ENCODE measurements around the gene SLAMF1. TPM values are rescaled to one million over a fixed set of nuclear protein-coding genes. Genes with fewer than 3 reads are reported as not detected.
A peak's percentile ranks its signal among the peaks of the same experiment; 100 is the strongest.
"Not testable (repeated sequence)": the region's sequence is repeated elsewhere in the genome, so short reads cannot be mapped to it uniquely, and the experiment has no call there.

The SLAMF1 gene
- total and polyA plus RNA-seq, 11 donors = 0.14 to 4.3 (median 0.60) TPM; not detected in 5

DNA sequence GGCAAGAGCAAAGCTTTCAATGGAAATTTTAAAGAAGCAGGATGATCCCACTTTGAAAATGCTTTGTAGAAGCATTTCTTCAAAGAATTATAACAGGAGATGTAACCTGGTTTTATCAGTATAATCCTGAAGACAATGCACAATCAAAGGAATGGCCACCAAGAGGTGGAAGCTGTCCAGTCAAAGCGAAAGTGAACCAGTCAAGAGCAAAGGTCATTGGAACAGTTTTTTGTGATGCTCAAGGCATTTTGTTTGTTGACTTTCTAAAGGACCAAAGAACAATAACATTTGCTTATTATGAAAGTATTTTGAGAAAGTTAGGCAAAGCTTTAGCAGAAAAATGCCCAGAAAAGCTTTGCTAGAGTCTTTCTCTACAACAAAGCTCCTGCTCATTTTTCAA, 62.1 kb downstream of the SLAMF1 start:
- Histone ChIP-seq H3K4me1 (peaks cover 0 to 19% (median 0%) of the 10 kb centered on the region in 12 donors), H3K9me3 (peaks cover 0 to 12% (median 0%) of the 10 kb centered on the region in 12 donors), H3K4me3 (no peak overlapping the region), H3K36me3 (no peaks in the 10 kb centered on the region), H3K27me3 (no peaks in the 10 kb centered on the region), H3K27ac (no peak overlapping the region)
- WGBS, 4 donors = 82 to 88% (median 86%) methylated on average over 1 of the region's 1 CpG
- no peak for ATAC-seq
- no peak for TF ChIP-seq POLR2A (IDR thresholded peaks at IDR 0.05)
- TF ChIP-seq, protein P1, sequence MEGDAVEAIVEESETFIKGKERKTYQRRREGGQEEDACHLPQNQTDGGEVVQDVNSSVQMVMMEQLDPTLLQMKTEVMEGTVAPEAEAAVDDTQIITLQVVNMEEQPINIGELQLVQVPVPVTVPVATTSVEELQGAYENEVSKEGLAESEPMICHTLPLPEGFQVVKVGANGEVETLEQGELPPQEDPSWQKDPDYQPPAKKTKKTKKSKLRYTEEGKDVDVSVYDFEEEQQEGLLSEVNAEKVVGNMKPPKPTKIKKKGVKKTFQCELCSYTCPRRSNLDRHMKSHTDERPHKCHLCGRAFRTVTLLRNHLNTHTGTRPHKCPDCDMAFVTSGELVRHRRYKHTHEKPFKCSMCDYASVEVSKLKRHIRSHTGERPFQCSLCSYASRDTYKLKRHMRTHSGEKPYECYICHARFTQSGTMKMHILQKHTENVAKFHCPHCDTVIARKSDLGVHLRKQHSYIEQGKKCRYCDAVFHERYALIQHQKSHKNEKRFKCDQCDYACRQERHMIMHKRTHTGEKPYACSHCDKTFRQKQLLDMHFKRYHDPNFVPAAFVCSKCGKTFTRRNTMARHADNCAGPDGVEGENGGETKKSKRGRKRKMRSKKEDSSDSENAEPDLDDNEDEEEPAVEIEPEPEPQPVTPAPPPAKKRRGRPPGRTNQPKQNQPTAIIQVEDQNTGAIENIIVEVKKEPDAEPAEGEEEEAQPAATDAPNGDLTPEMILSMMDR (IDR thresholded peaks at IDR 0.05) = no peak
- DNase-seq = no peak
- intact Hi-C loops (cut with DNase I) = no loop called here

DNA sequence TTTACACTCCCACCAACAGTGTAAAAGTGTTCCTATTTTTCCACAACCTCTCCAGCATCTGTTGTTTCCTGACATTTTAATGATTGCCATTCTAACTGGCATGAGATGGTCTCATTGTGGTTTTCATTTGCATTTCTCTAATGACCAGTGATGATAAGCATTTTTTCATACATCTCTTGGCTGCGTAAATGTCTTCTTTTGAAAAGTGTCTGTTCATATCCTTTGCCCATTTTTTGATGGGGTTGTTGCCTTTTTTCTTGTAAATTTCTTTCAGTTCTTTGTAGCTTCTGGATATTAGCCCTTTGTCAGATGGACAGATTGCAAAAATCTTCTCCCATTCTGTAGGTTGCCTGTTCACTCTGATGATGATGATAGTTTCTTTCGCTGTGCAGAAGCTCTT, 63.9 kb downstream of the SLAMF1 start:
- Histone ChIP-seq H3K9me3 (peaks cover 0 to 12% (median 0%) of the 10 kb centered on the region in 12 donors), H3K4me1 (peaks cover 0 to 17% (median 0%) of the 10 kb centered on the region in 12 donors)
- ATAC-seq; H3K36me3 ChIP-seq; H3K27me3 ChIP-seq; DNase-seq; intact Hi-C loops (cut with DNase I); H3K4me3 ChIP-seq; H3K27ac ChIP-seq: not testable (repeated sequence)
- 87 to 94% (median 91%) methylated on average over 2 of the region's 2 CpGs for WGBS, 4 donors

DNA sequence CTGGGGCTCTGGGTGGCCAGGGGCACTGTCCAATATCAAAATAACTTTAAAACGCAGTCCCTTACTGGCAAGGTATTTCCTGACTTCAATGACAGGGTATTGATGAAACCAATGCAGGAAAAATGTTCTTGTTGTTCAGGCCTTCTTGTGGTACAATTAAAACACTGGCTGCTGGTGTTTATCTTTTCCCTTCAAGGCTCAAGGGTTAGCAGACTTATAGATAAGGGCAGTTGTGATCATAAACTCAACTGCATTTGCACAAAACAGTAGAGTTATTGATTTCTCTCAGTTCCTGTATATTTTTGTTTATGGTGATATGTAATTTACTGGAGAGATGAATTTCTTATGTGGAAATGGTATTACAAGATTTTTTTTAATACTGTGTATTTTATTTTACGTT, 64.9 kb downstream of the SLAMF1 start:
- Histone ChIP-seq H3K4me1 (peaks cover 0 to 23% (median 0%) of the 10 kb centered on the region in 12 donors), H3K27me3 (peaks cover 0 to 3% (median 0%) of the 10 kb centered on the region in 9 donors), H3K4me3 (no peak overlapping the region), H3K9me3 (peaks cover 0 to 12% (median 0%) of the 10 kb centered on the region in 12 donors), H3K27ac (no peak overlapping the region), H3K36me3 (no peaks in the 10 kb centered on the region)
- 52 to 61% (median 59%) methylated on average over 2 of the region's 2 CpGs for WGBS, 4 donors
- TF ChIP-seq POLR2A (IDR thresholded peaks at IDR 0.05) = no peak
- DNase-seq (no peak), ATAC-seq (no peak)
- intact Hi-C loops (cut with DNase I) = no loop called here

DNA sequence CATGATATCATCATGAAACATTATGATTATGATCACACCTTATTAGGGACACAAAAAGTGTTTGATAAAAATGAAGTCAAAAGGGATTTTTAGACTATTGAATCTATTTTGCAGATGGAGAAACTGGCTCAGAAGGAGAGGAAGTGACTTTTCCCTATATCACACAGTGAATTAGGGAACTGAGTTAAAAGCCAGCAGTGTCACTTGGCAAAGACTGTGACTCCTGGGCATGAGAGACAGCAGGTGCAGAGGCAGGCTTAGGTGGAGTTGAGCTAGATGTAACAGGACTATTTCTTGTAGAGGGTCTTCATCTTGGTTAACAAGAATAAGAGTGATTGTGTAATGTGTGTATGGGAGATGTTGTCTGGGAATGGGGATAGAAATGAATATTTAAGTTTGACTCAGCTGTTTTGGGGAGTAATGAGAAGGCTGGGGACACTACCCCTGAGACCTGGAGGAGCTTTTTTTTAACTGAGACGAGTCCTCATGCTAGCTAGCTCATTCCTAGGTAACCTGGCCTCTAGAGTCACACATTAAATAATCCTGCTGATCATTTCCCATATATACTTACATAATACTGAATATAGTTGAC, 66.5 kb downstream of the SLAMF1 start:
- peaks cover 0 to 12% (median 0%) of the 10 kb centered on the region in 12 donors for H3K9me3 ChIP-seq
- H3K27me3 ChIP-seq = peaks cover 0 to 3% (median 0%) of the 10 kb centered on the region in 9 donors
- DNase-seq = no peak
- no peak for ATAC-seq
- H3K27ac ChIP-seq = peak overlapping the region in 1 of 12 donors; percentile 93
- TF ChIP-seq, protein P1 (IDR thresholded peaks at IDR 0.05) = no peak
- TF ChIP-seq POLR2A (IDR thresholded peaks at IDR 0.05) = no peak
- no peak overlapping the region for H3K4me3 ChIP-seq
- H3K36me3 ChIP-seq = no peaks in the 10 kb centered on the region
- 47 to 62% (median 51%) methylated on average over 1 of the region's 1 CpG for WGBS, 4 donors
- intact Hi-C loops (cut with DNase I) = no loop called here
- peaks cover 0 to 39% (median 0%) of the 10 kb centered on the region in 12 donors for H3K4me1 ChIP-seq

DNA sequence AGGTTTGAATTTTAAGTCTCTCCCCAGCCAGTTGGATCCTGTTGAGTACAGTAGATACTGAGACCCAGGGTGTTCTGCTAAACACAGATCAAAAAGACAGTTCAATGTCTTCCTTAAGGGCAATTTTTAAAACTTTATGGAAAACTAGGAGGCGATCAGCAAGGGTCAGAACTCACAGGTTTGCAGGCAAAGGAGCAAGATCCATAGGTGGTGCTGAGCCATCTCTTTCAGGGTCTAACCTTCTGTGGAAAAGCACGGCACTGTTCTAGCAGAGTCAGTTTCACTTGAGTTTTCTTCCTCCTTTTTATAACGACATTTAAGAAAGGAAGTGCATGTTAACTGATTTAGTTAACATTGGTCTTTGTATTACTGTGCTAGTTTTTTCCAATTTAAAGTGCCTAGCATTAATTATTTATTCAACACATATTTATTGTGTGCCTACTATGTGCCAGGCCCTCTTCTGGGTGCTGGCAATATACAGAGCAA, 67.6 kb downstream of the SLAMF1 start, which contains the start of gene CD84:
Gene CD84, minus strand, starts transcription at position 281 of the 486 bp plus-strand sequence. Its CDS starts 59 bp downstream, at position 222.
- 48 to 65% (median 57%) methylated on average over 3 of the region's 3 CpGs for WGBS, 4 donors
- intact Hi-C loops (cut with DNase I) = no loop called here
- DNase-seq = no peak
- no peak for ATAC-seq
- H3K27me3 ChIP-seq = peaks cover 0 to 3% (median 0%) of the 10 kb centered on the region in 9 donors
- no peaks in the 10 kb centered on the region for H3K36me3 ChIP-seq
- H3K27ac ChIP-seq = peak within 1 kb of the TSS in 5 of 12 donors; percentile 18 to 93 (median 39)
- peaks cover 0 to 50% (median 0%) of the 10 kb centered on the region in 12 donors for H3K4me1 ChIP-seq
- H3K9me3 ChIP-seq = peaks cover 0 to 12% (median 0%) of the 10 kb centered on the region in 12 donors
- TF ChIP-seq, protein P1 (IDR thresholded peaks at IDR 0.05) = no peak
- TF ChIP-seq POLR2A (IDR thresholded peaks at IDR 0.05) = no peak
- peak within 1 kb of the TSS in 9 of 12 donors; percentile 6 to 65 (median 29) for H3K4me3 ChIP-seq
